GM21528 (cell line): Measurements from ENCODE around the gene COL6A5.
"Not testable (repeated sequence)": the region's sequence is repeated elsewhere in the genome, so short reads cannot be mapped to it uniquely, and the experiment has no call there.

Experiments used
- ATAC-seq: cut with Tn5 transposase; IDR thresholded peaks from one replicate; pipeline ENCODE4 v1.9.1; 2021; ENCODE audit warnings: mild to moderate bottlenecking, moderate library complexity; ENCODE audit not compliant: unreplicated experiment, low FRiP score

The COL6A5 gene, protein sequence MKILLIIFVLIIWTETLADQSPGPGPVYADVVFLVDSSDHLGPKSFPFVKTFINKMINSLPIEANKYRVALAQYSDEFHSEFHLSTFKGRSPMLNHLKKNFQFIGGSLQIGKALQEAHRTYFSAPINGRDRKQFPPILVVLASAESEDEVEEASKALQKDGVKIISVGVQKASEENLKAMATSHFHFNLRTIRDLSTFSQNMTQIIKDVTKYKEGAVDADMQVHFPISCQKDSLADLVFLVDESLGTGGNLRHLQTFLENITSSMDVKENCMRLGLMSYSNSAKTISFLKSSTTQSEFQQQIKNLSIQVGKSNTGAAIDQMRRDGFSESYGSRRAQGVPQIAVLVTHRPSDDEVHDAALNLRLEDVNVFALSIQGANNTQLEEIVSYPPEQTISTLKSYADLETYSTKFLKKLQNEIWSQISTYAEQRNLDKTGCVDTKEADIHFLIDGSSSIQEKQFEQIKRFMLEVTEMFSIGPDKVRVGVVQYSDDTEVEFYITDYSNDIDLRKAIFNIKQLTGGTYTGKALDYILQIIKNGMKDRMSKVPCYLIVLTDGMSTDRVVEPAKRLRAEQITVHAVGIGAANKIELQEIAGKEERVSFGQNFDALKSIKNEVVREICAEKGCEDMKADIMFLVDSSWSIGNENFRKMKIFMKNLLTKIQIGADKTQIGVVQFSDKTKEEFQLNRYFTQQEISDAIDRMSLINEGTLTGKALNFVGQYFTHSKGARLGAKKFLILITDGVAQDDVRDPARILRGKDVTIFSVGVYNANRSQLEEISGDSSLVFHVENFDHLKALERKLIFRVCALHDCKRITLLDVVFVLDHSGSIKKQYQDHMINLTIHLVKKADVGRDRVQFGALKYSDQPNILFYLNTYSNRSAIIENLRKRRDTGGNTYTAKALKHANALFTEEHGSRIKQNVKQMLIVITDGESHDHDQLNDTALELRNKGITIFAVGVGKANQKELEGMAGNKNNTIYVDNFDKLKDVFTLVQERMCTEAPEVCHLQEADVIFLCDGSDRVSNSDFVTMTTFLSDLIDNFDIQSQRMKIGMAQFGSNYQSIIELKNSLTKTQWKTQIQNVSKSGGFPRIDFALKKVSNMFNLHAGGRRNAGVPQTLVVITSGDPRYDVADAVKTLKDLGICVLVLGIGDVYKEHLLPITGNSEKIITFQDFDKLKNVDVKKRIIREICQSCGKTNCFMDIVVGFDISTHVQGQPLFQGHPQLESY (N-terminal part only)

DNA sequence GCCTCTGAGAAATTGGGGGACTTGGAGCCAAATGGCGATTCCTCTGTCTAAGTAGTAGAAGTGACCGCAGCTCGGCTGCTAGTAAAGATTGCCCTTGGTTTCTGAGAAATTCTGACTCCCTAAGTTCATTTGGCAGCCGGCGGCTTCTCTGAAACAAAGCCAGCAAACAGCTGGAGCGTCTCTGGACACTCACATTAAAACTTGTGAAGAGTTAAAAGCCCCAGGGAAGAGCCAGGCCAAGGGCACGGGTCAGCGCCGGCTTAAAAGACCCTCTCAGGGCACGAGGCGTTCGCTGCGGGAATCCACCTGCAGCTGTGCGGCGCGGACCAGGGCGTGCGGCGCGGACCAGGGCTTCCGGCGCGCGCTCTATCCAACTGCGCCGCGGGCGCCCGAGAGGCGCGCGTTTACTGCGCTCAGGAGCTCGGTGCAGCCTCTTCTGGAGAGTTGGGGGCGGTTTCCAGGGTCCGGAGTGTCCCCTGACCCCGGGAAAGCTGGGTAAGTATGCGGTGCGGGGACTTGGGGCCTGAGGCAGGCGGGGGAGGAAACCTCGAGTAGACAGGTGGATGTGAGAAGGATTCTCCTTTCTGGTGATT is at the start of gene COL6A5:
Gene COL6A5, plus strand, starts transcription at position 186 of the 593 bp plus-strand sequence. CDS start 27,967 bp downstream, outside the sequence.
- no peak for ATAC-seq

DNA sequence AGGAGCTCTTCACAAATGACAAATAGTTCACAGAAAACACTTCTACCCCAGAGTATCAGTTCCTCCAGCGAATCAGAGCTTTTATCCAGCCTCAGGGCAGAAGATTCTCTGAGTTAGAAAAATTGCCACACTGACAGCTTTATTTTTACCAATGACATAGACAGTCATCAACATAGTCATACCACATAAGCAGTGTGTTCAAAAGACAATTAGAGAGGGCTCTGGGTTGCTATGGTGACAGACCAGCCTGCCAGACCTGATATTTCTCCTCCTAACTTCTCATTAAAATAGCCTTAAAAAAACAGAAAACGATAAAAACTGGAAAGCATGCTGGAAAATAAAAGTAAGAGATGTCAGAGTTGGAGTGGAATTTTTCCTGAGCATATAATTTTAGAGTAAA is 45.9 kb upstream of the COL6A5 start:
- no peak for ATAC-seq

DNA sequence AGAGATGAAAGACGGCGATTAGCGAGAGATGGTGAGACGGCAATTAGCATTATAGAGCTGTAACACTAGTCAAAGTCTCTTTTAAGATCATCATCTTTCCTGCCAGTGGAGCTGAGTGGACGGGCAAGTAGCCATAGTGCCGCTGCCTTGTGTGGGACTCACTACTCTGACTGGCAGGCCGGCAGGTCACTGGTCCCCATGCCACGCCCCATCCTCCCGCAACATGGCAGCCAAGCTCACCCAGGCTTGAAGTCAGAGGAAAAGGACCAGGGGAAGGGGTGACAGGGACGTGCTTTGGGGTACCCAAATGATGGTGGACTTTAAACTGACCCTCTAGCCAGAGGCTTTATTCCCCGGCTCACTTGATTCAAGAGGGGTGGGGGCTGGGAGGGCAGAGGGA is 44.6 kb upstream of the COL6A5 start:
- no peak for ATAC-seq

DNA sequence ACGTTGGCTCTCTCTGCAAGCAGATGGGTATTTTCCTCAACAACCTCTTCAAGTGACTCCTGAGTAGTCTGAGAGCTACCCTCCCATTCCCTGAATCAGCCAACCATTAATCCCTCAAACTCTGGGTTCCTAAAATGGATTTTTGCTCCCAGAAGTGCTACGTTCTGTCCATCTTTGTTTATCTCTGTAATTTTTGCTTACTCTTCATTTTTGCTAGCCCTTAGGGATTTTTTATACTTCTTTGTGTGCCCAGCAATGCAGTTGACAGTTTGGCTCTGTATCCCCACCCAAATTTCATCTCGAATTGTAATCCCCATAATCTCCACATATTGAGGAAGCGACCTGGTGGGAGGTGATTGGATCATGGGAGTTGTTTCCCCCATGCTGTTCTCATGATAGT is 35.4 kb upstream of the COL6A5 start:
- ATAC-seq: no peak

DNA sequence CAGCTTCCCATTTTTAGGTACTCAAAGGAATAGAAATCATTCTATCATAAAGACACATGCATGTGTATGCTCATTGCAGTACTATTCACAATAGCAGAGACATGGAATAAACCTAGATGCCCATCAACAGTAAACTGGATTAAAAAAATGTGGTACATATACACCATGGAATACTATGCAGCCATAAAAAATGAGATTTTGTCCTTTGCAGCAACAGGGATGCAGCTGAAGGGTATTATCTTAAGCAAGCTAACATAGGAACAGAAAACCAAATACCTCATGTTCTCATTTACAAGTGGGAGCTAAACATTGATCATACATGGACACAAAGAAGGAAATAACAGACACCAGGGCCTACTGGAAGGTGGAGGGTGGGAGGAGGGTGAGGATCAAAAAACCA is 33.1 kb upstream of the COL6A5 start:
- ATAC-seq: no peak

DNA sequence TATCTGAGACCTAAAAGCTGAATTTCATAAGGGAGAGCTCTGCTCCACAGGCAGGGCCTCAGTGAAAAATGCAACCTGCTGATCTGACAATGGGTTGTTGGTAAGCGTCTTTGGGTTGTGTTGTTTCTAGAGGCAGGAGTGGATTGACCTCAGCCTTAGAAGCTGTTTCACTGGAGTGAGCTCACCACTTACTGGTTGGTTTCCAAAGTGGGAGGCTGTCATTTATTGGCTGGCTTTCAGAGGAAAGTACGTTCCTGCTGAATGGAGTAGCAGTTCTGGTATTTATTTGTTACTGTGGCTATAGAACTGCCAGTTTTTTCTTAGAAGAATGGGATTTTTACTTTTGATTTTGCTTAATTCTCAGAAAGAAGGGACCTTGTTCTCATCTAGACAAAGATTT is 29.3 kb upstream of the COL6A5 start:
- ATAC-seq: no peak

DNA sequence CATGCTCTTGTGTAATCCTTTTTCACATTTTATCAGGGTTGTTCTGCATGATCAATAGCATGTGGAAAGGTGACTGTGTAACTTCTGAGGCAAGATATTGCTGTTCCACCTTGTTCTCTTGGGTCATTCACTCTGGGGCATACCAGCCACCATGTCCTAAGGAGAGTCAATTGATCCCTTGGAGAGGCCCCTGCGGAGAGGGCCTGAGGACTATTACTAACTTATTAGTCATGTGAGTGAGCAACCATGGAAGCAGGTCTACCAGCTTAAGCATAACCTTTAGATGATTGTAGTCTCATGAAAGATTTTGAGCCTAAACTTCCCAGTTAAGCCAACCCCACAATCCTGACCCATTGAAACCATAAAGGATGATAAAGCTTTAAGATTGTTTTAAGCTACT is 22.0 kb upstream of the COL6A5 start:
- no peak for ATAC-seq

DNA sequence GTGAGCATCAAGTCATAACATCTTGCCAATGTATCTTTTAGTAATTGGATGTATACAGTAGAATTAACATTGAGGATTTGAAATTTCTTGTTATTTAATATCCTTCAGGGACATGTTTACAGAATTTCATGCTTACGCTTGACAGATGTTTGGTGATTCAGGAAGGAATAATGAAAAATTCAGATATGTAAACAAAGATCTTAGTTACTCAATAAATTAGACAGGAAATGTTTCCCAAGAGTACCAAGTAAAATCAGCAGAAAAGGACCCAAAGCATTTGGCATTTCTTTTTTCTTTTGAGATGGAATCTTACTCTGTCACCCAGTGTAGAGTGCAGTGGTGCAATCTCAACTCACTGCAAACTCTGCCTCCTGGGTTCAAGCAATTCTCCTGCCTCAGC is 4.7 kb upstream of the COL6A5 start:
- ATAC-seq: no peak

DNA sequence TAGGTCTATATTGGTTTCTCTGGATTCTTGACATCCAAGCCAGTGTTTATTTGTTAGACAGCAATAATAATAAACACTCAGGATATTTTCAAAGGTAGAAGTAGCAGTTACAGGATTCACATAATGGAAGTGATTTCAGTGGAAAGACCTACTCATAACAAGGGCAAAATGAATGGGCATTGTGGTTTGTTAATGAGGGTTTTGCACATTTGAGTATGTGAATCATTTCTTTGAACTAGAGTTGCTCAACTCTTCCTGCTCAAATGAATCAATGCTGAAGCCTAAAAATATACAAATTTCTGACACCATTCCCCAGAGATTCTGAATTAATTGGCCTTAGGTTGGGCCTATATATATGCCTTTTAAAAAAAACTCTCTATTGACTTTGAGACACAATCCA is 4.1 kb upstream of the COL6A5 start:
- ATAC-seq: no peak

DNA sequence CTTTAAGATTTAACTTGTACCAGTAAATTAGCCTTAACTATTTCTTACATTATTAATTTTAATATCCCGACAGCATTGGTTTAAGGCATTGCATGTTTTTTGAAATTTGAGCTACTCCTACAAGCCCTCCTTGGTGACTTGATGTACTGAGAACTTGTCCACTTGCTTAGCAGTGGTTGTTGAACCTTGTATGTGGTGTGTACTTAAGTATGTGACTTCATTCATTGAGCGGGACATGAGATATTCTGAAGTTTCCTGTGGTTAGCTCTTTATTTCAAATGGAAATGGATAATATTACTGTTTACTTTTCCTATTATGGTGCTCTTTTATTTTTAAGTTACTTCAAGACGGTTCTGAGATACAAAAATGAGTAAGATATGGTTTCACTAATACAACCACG is 3.6 kb upstream of the COL6A5 start:
- ATAC-seq: no peak

DNA sequence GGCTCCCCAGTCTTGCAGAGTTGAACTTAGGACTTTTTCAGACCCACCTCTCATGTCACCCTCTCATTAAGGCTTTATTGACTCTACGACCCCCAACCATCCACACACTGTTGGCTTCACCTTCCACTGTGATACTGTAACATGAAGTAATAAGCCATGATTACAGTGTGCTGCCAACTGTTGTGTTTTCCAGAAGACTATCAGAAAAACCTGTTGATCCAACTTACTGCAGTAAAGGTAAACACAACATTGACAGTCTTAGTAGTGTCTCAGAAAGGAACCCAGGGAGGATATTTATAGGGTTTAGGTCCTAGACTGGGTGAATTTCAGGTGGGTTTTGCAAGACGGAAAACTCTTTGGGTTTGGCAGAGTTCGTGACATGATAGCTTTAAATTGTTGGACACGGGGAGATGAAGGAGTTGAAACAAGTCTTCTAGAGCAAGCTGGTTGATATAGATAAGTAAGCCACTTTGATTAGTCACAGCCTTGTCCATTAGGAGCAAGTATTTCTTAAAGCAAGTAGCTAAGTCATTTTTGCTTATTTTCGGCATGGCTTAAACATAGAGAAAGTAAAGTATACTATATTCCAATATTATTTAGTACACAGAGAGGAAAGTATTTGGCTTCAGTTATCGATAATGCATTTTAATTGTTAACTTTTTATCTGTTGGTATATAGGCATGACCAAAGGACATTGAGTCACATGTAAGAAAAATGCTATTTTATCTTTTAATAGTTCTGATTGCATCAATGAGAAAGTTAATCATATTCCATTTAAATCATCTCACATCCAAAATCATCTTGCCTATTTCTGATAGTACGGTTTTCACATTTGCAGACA is 2.4 kb upstream of the COL6A5 start:
- no peak for ATAC-seq

DNA sequence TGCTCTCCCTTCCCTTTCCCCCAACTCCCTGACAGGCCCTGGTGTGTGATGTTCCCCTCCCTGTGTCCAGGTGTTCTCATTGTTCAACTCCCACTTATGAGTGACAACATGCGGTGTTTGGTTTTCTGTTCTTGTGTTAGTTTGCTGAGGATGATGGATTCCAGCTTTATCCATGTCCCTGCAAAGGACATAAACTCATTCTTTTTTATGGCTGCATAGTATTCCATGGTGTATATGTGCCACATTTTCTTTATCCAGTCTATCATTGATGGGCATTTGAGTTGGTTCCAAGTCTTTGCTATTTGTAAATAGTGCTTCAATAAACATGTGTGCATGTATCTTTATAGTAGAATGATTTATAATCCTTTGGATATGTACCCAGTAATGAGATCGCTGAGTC is 2.8 kb downstream of the COL6A5 start:
- not testable (repeated sequence) for ATAC-seq

DNA sequence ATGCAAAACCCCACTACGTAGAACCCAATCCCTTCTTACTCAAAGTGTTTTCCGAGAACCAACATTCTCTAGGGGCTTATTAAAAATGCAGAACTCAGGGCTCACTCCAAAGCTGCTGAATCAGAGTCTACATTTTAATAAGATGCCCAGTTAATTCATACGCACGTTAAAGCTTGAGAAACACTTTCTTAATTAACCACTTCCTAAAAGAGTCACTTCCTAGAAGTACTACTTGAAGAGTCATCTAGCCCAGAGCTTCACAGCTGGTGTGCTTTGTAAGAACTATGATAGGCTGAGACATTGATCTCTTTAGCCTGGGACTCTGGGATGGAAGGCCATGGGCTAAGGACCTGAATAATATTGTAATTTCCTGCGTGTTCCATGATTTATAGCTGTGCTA is 9.0 kb downstream of the COL6A5 start:
- ATAC-seq: no peak

DNA sequence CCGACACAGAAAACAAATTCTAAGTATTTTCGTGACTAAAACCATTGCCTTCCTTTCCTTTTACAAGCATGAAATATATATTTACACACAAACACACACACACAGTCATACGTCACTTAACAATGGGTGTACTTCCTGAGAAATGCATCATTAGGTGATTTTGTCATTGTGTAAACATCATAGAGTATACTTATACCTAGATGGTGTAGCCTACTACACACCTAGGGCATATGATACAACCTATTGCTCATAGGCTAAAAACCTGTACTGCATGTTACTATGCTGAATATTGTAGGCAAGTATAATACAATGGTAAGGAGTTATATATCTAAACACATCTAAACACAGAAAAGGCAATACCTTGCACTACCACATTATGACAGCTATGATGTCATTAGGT is 28.6 kb downstream of the COL6A5 start:
- no peak for ATAC-seq

DNA sequence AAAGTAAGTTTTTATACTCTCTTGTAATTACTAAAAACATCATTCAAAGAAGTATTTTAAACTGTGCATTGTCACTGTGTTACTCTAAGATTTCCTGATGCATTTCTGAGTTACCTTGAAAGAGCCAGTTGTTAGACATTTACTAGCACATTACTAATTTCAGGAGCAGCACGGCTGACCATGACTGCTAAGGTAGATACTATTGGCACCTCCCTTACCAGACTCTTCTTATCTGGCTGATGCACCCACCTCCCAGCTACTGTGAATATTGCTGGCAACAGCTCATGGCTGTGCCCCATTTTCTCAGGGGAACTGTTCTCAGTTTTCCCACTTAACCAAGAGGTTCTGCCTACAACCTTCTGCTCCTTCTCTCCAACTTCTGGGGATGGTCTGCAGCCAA is 29.4 kb downstream of the COL6A5 start:
- no peak for ATAC-seq

DNA sequence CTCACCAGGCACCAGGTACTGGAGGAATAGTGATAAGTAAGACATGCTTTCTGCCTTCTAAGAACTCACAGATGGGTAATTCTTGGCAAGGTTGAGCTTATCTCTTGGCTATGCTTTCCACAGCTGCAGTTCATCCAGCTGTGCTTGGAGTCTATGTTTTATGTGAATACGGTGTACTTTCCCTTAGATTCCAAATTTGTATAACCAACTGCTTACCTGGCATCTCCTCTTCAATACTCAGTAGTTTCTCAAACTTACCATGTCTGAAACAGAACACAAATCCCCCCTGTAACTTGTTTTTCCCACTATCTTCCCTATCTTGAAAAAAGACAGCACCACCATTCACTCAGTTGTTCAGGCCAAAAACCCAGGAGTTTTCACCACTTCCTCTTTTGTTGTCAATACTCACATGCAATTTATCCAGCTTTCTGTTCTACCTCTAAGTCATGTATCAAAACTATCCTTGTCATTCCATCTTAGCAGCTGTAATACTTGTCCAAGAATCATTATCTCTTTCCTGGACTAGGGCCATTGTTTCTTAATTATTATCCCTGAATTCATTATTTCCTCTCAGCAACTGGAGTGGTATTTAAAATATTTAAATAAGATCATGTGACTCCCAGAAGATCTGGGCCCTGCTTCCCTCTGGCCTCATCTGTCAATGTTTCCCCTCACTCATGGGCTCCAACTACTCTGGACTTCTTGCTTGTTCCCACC is 32.6 kb downstream of the COL6A5 start:
- no peak for ATAC-seq

DNA sequence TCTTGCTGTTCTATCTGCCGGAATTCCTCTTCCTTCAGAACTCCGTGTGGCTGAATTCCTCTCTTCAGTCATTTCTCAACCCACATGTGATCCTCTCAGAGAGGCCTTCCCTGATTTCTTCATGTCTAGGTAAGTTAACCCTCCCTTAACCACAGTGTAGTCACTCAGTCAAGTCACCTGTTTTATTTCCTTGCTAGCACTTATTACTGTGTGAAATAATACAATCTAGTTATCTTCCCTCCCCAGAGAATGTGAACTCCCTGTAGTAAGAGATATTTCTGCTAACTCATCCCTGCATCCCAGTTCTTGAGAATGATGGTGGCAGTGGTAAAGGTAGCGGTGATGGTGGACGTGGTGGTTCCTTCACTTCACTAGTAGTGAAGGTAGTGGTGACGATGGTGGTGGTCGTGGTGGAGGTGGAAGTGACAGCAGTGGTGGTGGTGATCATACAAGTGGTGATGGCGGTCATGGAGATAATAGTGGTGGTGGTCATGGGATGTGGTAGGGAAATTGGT is 33.3 kb downstream of the COL6A5 start:
- no peak for ATAC-seq

DNA sequence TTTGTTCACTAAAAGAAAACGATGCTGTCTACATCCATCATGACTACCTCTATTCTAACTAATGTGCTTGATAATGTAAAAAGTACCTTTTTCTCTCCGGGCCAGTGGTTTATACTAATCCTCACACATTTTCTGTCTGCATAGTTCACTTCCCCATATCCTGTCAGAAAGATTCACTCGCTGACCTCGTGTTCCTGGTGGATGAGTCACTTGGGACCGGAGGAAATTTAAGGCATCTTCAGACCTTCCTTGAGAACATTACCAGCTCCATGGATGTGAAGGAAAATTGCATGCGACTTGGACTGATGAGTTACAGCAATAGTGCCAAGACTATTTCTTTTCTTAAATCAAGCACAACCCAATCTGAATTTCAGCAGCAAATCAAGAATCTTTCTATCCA is 33.8 kb downstream of the COL6A5 start:
- ATAC-seq: no peak

DNA sequence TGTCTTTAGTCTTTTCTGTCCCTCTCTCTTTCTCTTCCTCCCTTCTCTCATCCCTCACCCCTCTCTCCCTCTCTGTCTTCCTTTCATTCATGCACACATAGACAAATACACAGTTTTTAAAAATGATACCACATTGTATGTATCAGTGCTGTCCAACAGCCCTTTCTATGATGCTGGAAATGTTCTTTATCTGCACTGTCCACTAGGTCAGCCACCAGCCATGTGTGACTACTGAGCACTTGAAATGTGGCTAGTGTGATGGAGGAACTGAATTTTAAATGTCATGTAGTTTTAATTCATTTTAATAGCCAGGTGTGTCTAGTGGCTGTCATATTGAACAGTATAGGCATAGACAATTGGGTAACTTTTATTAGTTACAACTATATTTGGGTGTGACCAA is 34.9 kb downstream of the COL6A5 start:
- ATAC-seq: no peak
